ENCODE results near the gene TRDN. TPM values are rescaled to one million over a fixed set of nuclear protein-coding genes. Genes with fewer than 3 reads are reported as not detected.
"Not testable (repeated sequence)": the region's sequence is repeated elsewhere in the genome, so short reads cannot be mapped to it uniquely, and the experiment has no call there.

Gene TRDN
- total RNA-seq, 4 donors from 2014 or later, result under 0.01 to 5.6 (median 1.6) TPM; not detected in 1

DNA sequence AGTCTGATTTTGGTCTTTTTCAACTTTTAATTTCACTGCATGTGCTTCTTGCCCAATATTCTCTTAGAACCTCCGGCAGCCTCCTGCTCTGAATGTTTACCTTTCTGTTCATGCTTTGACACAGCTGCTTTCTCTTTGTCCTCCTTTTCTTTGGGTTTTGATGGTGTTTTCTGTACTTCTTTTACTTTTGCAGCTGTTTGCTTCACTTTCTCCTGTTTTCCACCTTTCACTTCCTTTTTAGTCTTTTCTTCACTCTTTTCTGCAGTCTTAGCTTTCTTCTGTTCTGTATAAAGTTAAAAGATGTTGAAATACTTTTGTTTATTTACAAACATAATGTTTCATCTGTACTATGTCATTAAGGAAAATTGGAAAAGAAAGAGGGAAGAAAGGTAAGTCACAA lies 133.1 kb downstream of the TRDN start:
- no peak overlapping the region for H3K4me3 ChIP-seq
- no peaks in the 10 kb centered on the region for H3K9me3 ChIP-seq
- DNase-seq, result no peak
- H3K27me3 ChIP-seq, result no peaks in the 10 kb centered on the region
- intact Hi-C loops (cut with DNase I; ENCODE audit: low total_unique reads), result no loop called here
- no peaks in the 10 kb centered on the region for H3K36me3 ChIP-seq
- no peak for TF ChIP-seq POLR2A (IDR thresholded peaks at IDR 0.05)
- TF ChIP-seq, protein P1, sequence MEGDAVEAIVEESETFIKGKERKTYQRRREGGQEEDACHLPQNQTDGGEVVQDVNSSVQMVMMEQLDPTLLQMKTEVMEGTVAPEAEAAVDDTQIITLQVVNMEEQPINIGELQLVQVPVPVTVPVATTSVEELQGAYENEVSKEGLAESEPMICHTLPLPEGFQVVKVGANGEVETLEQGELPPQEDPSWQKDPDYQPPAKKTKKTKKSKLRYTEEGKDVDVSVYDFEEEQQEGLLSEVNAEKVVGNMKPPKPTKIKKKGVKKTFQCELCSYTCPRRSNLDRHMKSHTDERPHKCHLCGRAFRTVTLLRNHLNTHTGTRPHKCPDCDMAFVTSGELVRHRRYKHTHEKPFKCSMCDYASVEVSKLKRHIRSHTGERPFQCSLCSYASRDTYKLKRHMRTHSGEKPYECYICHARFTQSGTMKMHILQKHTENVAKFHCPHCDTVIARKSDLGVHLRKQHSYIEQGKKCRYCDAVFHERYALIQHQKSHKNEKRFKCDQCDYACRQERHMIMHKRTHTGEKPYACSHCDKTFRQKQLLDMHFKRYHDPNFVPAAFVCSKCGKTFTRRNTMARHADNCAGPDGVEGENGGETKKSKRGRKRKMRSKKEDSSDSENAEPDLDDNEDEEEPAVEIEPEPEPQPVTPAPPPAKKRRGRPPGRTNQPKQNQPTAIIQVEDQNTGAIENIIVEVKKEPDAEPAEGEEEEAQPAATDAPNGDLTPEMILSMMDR (IDR thresholded peaks at IDR 0.05), result no peak
- no peaks in the 10 kb centered on the region for H3K4me1 ChIP-seq
- H3K27ac ChIP-seq, result no peak overlapping the region

DNA sequence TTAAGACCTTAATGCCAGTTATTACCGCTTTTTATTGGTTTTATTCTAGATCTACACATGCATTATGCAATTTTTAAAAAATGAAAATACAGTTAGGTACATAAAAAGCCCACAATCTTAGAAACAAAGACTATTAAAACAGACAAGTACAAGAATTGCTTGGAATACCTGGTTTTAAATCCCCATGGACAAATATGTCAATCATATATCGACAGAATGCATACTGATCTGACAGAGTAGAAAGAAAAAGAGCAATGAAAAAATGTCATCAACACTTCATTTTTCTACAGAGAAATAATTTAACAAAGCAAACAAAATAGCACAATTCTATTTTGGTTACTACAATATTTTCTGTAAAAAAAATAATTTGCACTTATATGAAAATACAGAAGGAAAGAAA lies 139.7 kb downstream of the TRDN start:
- H3K27me3 ChIP-seq, result no peaks in the 10 kb centered on the region
- DNase-seq, result no peak
- no peak for TF ChIP-seq POLR2A (IDR thresholded peaks at IDR 0.05)
- TF ChIP-seq, protein P1 (IDR thresholded peaks at IDR 0.05), result no peak
- intact Hi-C loops (cut with DNase I; ENCODE audit: low total_unique reads), result no loop called here
- no peaks in the 10 kb centered on the region for H3K9me3 ChIP-seq
- H3K36me3 ChIP-seq, result no peaks in the 10 kb centered on the region
- no peaks in the 10 kb centered on the region for H3K4me1 ChIP-seq
- no peak overlapping the region for H3K27ac ChIP-seq
- H3K4me3 ChIP-seq, result no peak overlapping the region

DNA sequence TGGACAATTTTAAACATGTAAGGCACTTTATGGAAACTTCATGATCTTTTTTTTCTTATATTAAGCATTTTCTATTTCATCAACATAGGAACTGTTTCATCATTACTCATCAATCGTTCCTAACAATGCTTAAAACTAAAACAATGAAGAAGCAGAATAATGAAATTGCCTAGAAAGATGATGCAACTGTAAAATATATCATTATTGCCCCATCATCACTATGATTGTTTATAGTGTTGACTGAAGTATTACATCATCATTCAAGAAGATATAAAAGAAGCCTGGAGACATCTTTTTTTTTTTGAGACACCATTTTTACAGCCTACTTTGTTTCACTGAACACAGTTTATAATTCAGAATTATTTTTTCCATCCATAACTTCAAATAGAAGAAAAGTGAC lies 147.2 kb downstream of the TRDN start:
- intact Hi-C loops (cut with DNase I; ENCODE audit: low total_unique reads), result no loop called here
- Histone ChIP-seq H3K4me3 (no peak overlapping the region), H3K9me3 (no peaks in the 10 kb centered on the region), H3K4me1 (no peaks in the 10 kb centered on the region), H3K36me3 (no peaks in the 10 kb centered on the region), H3K27ac (no peak overlapping the region), H3K27me3 (no peaks in the 10 kb centered on the region)
- no peak for DNase-seq
- TF ChIP-seq POLR2A (IDR thresholded peaks at IDR 0.05), result no peak
- TF ChIP-seq, protein P1 (IDR thresholded peaks at IDR 0.05), result no peak

DNA sequence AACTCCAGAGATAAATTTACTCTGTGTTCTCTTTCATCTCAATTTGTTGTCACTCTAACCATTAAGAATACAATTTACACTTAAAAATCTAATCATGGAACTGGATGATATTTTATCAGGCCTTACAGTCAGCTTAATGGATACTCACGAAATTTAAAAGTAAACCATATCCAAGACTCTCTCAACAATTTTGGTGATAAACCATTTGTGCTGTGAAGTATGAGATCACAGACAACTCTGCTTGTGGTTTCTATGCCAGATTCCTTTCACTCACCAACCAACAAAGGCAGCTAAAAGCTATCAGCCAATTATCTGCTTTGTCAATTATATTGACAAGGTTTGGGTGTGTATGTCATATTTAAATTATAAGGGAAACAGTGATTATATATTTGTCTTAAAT lies 155.8 kb downstream of the TRDN start:
- H3K4me1 ChIP-seq, result no peaks in the 10 kb centered on the region
- no peaks in the 10 kb centered on the region for H3K27me3 ChIP-seq
- no peak overlapping the region for H3K4me3 ChIP-seq
- TF ChIP-seq, protein P1 (IDR thresholded peaks at IDR 0.05), result no peak
- no peak for TF ChIP-seq POLR2A (IDR thresholded peaks at IDR 0.05)
- no peaks in the 10 kb centered on the region for H3K9me3 ChIP-seq
- DNase-seq, result no peak
- H3K27ac ChIP-seq, result no peak overlapping the region
- no peaks in the 10 kb centered on the region for H3K36me3 ChIP-seq
- intact Hi-C loops (cut with DNase I; ENCODE audit: low total_unique reads), result no loop called here

DNA sequence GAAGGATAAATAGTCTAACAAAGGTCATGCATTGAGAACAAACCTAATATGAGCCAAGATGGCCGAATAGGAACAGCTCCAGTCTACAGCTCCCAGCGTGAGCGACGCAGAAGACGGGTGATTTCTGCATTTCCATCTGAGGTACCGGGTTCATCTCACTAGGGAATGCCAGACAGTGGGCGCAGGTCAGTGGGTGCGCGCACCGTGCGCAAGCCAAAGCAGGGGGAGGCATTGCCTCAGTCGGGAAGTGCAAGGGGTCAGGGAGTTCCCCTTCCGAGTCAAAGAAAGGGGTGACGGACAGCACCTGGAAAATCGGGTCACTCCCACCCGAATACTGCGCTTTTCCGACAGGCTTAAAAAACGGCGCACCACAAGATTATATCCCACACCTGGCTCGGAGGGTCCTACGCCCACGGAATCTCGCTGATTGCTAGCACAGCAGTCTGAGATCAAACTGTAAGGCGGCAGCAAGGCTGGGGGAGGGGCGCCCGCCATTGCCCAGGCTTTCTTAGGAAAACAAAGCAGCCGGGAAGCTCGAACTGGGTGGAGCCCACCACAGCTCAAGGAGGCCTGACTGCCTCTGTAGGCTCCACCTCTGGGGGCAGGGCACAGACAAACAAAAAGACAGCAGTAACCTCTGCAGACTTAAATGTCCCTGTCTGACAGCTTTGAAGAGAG lies 164.6 kb downstream of the TRDN start:
- H3K4me3 ChIP-seq; intact Hi-C loops (cut with DNase I; ENCODE audit: low total_unique reads); DNase-seq: not testable (repeated sequence)

DNA sequence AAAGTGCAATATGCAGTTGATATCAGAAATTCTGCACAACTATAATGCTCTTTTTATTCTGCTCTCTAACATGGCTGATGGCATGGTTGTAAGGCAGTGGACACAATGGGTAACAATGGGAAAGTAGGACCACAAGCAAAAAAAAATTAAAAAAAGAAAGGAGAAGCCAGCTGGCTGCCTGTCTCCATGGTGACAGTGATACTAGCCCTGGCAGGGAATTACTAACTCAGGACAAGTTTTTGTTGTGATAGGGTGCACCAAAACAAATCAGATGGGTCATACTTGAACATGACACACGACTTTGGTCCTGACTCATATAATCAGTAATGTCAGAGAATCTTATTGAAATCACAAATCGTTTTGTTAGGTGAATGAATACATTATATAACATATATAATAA lies 169.4 kb downstream of the TRDN start:
- TF ChIP-seq, protein P1 (IDR thresholded peaks at IDR 0.05), result no peak
- no peak for TF ChIP-seq POLR2A (IDR thresholded peaks at IDR 0.05)
- H3K27me3 ChIP-seq, result no peaks in the 10 kb centered on the region
- DNase-seq, result no peak

More for the DNA sequence above, 164.6 kb downstream of the TRDN start:
- H3K27ac ChIP-seq, H3K27me3 ChIP-seq, H3K4me1 ChIP-seq, H3K9me3 ChIP-seq, H3K36me3 ChIP-seq: not testable (repeated sequence)

More for the DNA sequence above, 169.4 kb downstream of the TRDN start:
- Histone ChIP-seq H3K9me3 (no peaks in the 10 kb centered on the region), H3K36me3 (no peaks in the 10 kb centered on the region), H3K4me3 (no peak overlapping the region), H3K4me1 (no peaks in the 10 kb centered on the region), H3K27ac (no peak overlapping the region)
- intact Hi-C loops (cut with DNase I; ENCODE audit: low total_unique reads), result no loop called here
